ENCODE data around the gene PRMT3.
"Not testable (repeated sequence)": the region's sequence is repeated elsewhere in the genome, so short reads cannot be mapped to it uniquely, and the experiment has no call there.

PRMT3 gene

DNA sequence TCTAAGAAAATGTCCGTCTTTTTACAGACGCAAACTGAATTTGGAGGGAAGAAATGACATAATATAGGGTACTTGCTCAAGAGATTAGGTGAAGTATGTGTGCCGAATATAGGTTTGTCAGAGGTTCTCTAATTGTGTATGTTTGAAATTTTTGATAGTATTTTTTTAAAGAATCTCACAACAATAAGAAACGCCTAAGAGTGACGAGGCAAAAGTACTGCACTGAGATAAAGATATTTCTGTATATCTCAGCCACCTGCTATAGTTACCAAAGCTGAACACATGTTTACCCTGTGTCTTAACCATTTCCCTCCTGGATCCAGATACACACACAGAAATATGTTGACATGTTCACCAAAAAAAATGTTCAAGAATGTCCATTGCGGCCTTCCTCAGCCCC lies 92.0 kb downstream of the PRMT3 start:
- Histone ChIP-seq H3K4me1 (ENCODE audit: control insufficient read depth, insufficient read depth, low read length, poor library complexity, severe bottlenecking) (peaks cover 13% of the 10 kb centered on the region), H3K36me3 (ENCODE audit: control insufficient read depth, insufficient read depth, low read length) (peaks cover 4% of the 10 kb centered on the region), H3K4me3 (ENCODE audit: extremely low read depth, insufficient read depth, low read length, poor library complexity, severe bottlenecking) (no peak overlapping the region), H3K9me3 (ENCODE audit: control insufficient read depth, low read length) (no peaks in the 10 kb centered on the region), H3K27ac (ENCODE audit: low read depth, low read length, severe bottlenecking) (no peak overlapping the region)
- 96% methylated on average over 4 of the region's 6 CpGs for WGBS, 2 experiments (ENCODE audit: insufficient coverage in 2 of 2)

DNA sequence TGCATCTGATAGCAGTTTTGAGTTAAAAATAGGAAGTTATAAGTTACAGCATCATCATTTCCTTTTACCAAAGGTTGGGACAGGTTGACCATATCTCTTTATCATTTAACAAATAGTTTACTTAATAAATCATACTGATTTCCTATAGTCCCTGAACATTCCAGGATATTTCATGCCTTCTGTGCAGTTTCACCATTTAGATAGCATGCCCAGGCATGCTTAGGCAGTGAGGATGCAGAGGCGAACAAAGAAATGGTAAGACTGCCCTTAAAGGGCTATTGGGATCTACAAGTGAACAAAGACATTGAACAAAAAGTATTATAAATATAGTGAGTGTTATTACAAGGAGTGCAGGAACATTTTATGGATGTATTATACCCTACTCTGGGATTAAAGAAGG lies 96.4 kb downstream of the PRMT3 start:
- WGBS, 2 experiments (ENCODE audit: insufficient coverage in 2 of 2): no CpG with 5 or more reads among the region's 1 CpG
- peaks cover 6% of the 10 kb centered on the region for H3K36me3 ChIP-seq (ENCODE audit: control insufficient read depth, insufficient read depth, low read length)
- H3K4me1 ChIP-seq (ENCODE audit: control insufficient read depth, insufficient read depth, low read length, poor library complexity, severe bottlenecking): no peaks in the 10 kb centered on the region
- no peak overlapping the region for H3K4me3 ChIP-seq (ENCODE audit: extremely low read depth, insufficient read depth, low read length, poor library complexity, severe bottlenecking)
- H3K9me3 ChIP-seq (ENCODE audit: control insufficient read depth, low read length): no peaks in the 10 kb centered on the region
- no peak overlapping the region for H3K27ac ChIP-seq (ENCODE audit: low read depth, low read length, severe bottlenecking)

DNA sequence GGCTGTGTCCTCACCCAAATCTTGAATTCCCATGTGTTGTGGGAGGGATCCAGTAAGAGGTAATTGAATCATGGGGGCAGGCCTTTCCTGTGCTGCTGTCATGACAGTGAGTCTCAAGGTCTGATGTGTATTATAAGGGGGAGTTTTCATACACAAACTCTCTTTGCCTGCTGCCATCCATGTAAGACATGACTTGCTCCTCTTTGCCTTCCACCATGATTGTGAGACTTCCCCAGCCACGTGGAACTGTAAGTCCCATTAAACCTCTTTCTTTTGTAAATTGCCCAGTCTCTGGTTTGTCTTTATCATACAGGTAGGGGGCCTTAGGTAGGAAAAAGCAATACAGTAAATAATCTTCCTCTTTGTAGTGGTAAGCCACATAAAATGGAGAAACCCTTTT lies 96.9 kb downstream of the PRMT3 start:
- not testable (repeated sequence) for H3K36me3 ChIP-seq (ENCODE audit: control insufficient read depth, insufficient read depth, low read length); H3K9me3 ChIP-seq (ENCODE audit: control insufficient read depth, low read length); H3K4me1 ChIP-seq (ENCODE audit: control insufficient read depth, insufficient read depth, low read length, poor library complexity, severe bottlenecking); H3K4me3 ChIP-seq (ENCODE audit: extremely low read depth, insufficient read depth, low read length, poor library complexity, severe bottlenecking); H3K27ac ChIP-seq (ENCODE audit: low read depth, low read length, severe bottlenecking)
- no CpG with 5 or more reads among the region's 1 CpG for WGBS, 2 experiments (ENCODE audit: insufficient coverage in 2 of 2)

DNA sequence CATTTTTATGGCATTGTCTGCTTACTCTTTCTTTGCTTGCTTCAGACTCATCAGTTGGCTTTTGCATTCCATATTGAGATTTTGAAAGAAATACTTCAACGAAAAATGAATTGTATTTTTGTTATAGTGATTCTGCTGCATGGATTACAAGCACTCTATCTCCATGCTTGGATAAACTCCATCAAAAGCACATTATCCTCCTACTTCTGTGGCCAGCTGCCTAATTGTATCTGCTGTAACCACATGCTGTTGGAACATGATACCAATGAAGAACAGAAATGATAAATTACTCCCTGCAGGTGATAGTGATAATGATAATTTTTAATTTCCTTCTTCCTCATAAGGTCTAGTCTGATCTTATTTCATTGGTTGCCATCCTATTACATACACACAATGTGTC lies 100.8 kb downstream of the PRMT3 start:
- Histone ChIP-seq H3K27ac (ENCODE audit: low read depth, low read length, severe bottlenecking) (no peak overlapping the region), H3K4me1 (ENCODE audit: control insufficient read depth, insufficient read depth, low read length, poor library complexity, severe bottlenecking) (no peaks in the 10 kb centered on the region), H3K9me3 (ENCODE audit: control insufficient read depth, low read length) (no peaks in the 10 kb centered on the region), H3K36me3 (ENCODE audit: control insufficient read depth, insufficient read depth, low read length) (peaks cover 6% of the 10 kb centered on the region), H3K4me3 (ENCODE audit: extremely low read depth, insufficient read depth, low read length, poor library complexity, severe bottlenecking) (no peak overlapping the region)
- no CpG with 5 or more reads among the region's 1 CpG for WGBS, 2 experiments (ENCODE audit: insufficient coverage in 2 of 2)

DNA sequence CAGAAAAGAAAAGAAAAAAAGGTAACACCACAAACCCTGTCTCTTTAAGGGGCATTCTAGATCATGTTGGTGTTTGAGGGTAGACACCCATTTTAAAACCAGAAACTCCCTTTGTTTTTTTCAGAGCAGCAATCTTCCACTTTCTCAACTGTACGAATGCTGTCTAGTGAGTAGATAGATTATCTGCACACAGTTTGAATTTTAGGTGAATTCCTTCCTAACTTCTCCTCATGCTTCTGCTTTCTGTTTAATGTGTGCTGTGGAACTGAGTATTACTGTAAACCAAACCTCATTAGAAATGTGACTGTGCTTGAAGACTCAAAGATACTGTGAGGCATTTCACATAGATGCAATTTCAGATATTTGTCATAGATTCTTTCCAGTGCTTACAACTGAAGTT lies 102.4 kb downstream of the PRMT3 start:
- Histone ChIP-seq H3K4me1 (ENCODE audit: control insufficient read depth, insufficient read depth, low read length, poor library complexity, severe bottlenecking) (no peaks in the 10 kb centered on the region), H3K27ac (ENCODE audit: low read depth, low read length, severe bottlenecking) (no peak overlapping the region), H3K9me3 (ENCODE audit: control insufficient read depth, low read length) (no peaks in the 10 kb centered on the region), H3K36me3 (ENCODE audit: control insufficient read depth, insufficient read depth, low read length) (no peaks in the 10 kb centered on the region), H3K4me3 (ENCODE audit: extremely low read depth, insufficient read depth, low read length, poor library complexity, severe bottlenecking) (no peak overlapping the region)
- WGBS, 2 experiments (ENCODE audit: insufficient coverage in 2 of 2): no CpG with 5 or more reads among the region's 1 CpG

DNA sequence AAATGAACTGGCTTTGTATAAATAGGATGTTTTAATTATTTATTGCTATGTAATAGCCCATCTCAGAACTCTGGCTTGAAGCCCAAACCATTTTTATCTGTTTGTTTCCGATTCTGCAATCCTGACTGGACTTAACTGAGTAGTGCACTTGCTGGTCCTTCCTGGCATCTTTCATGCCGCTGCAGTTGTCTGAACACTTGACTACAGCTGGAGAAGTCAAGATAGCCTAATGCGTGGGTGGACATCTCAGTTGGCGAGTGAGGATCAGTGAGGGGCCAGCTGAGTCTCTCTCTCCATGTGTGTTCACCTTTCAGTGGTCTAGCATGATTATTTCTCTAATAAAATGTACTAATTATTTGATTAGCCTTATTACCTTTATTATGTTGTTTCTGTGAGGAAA lies 105.8 kb downstream of the PRMT3 start:
- 95 to 96% methylated on average over 3 to 4 of the region's 4 CpGs for WGBS, 2 experiments (ENCODE audit: insufficient coverage in 2 of 2)
- no peaks in the 10 kb centered on the region for H3K4me1 ChIP-seq (ENCODE audit: control insufficient read depth, insufficient read depth, low read length, poor library complexity, severe bottlenecking)
- H3K4me3 ChIP-seq (ENCODE audit: extremely low read depth, insufficient read depth, low read length, poor library complexity, severe bottlenecking): no peak overlapping the region
- no peaks in the 10 kb centered on the region for H3K9me3 ChIP-seq (ENCODE audit: control insufficient read depth, low read length)
- H3K36me3 ChIP-seq (ENCODE audit: control insufficient read depth, insufficient read depth, low read length): peaks cover 5% of the 10 kb centered on the region
- no peak overlapping the region for H3K27ac ChIP-seq (ENCODE audit: low read depth, low read length, severe bottlenecking)

DNA sequence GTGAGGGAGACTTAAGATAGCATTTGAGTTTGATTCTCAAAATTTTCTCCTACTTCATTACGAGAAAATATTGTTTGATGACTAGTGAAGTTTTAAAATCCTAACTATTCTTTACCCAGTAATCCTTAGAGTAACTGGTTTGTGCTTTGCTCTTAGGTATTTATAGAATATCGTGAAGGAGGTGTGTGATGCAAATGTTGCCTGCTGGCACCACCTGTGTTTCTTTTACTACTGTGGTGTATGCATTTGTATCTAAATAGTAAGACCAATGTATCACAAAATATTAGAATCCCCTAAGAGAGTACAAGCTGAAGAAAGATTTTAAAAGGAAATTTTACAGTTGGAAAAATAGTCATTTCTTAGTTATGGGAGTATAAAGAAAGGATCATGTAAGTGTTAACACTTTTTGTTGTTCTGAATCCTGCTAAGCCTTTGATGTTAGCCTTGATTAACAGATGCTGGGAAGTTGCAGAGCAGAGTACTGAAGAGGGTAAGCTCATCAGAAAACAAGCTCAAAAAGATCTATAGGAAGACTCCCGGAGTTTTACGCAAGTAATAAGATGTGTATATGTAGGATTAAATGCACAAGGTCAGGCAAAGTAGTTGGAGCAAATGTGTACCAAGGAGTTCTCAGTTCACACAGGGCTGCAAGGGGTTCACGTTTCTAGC lies 109.7 kb downstream of the PRMT3 start:
- Histone ChIP-seq H3K4me1 (ENCODE audit: control insufficient read depth, insufficient read depth, low read length, poor library complexity, severe bottlenecking) (no peaks in the 10 kb centered on the region), H3K9me3 (ENCODE audit: control insufficient read depth, low read length) (no peaks in the 10 kb centered on the region), H3K36me3 (ENCODE audit: control insufficient read depth, insufficient read depth, low read length) (peaks cover 5% of the 10 kb centered on the region), H3K4me3 (ENCODE audit: extremely low read depth, insufficient read depth, low read length, poor library complexity, severe bottlenecking) (no peak overlapping the region), H3K27ac (ENCODE audit: low read depth, low read length, severe bottlenecking) (no peak overlapping the region)
- WGBS, 2 experiments (ENCODE audit: insufficient coverage in 2 of 2): 71 to 83% methylated on average over 2 to 3 of the region's 5 CpGs

DNA sequence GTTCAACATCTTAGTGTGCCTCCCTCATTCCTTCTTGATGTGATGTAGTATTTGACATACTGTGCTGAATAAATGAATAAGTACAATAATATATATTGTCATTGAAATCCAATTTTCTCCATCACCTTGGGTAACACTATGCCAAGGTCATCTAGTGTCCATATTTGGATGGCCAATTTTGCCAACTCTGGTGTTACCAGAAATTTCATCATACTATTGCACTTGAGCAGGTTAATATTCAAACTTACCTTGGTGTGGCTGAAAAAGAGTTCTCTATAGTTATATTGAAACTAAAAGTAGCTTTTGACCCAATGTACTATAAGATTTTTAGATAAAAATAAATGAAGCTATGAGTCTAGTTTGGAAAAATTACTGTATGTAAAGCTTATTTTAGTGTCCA lies 113.7 kb downstream of the PRMT3 start:
- Histone ChIP-seq H3K9me3 (ENCODE audit: control insufficient read depth, low read length) (no peaks in the 10 kb centered on the region), H3K4me3 (ENCODE audit: extremely low read depth, insufficient read depth, low read length, poor library complexity, severe bottlenecking) (no peak overlapping the region), H3K27ac (ENCODE audit: low read depth, low read length, severe bottlenecking) (no peak overlapping the region), H3K4me1 (ENCODE audit: control insufficient read depth, insufficient read depth, low read length, poor library complexity, severe bottlenecking) (no peaks in the 10 kb centered on the region), H3K36me3 (ENCODE audit: control insufficient read depth, insufficient read depth, low read length) (peaks cover 2% of the 10 kb centered on the region)

DNA sequence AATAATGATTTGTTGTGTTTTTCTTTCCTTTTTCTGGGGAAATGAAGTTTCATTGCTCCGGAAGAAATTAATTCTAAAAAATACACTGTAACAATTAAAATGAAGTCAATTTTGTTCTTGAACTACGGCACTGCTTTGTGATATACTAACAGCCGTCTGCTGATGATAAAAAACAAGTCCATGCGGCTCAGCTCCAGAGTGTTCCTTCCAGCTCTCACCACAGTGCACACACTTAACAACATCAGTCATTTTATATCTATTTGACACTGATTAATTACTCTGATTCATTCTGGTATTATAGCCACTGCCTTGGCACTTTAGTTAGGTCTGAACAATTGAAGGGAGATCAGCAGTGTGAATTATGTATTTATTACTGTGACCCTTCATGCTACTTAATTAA lies 114.5 kb downstream of the PRMT3 start:
- H3K36me3 ChIP-seq (ENCODE audit: control insufficient read depth, insufficient read depth, low read length): no peaks in the 10 kb centered on the region
- no peaks in the 10 kb centered on the region for H3K4me1 ChIP-seq (ENCODE audit: control insufficient read depth, insufficient read depth, low read length, poor library complexity, severe bottlenecking)
- H3K4me3 ChIP-seq (ENCODE audit: extremely low read depth, insufficient read depth, low read length, poor library complexity, severe bottlenecking): no peak overlapping the region
- 89 to 95% methylated on average over 3 of the region's 4 CpGs for WGBS, 2 experiments (ENCODE audit: insufficient coverage in 2 of 2)
- no peaks in the 10 kb centered on the region for H3K9me3 ChIP-seq (ENCODE audit: control insufficient read depth, low read length)
- H3K27ac ChIP-seq (ENCODE audit: low read depth, low read length, severe bottlenecking): no peak overlapping the region

DNA sequence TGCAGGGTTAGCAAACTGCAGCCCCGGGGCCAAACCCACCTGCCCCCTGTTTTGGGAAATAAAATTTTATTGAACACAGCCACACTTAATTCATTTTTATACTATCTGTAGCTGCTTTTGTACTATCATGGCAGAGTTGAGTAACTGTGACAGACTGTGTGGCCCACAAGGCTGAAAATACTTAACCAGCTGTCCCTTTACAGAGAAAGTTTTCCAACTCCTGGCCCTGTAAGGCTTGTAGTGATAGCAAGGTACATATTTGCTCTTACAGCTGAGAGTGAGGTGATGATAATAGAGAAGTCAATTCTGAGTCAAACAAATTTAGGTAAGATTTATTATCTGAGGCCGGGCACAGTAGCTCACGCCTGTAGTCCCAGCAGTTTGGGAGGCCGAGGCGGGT lies 124.5 kb downstream of the PRMT3 start:
- Histone ChIP-seq H3K9me3 (ENCODE audit: control insufficient read depth, low read length) (no peaks in the 10 kb centered on the region), H3K4me1 (ENCODE audit: control insufficient read depth, insufficient read depth, low read length, poor library complexity, severe bottlenecking) (no peaks in the 10 kb centered on the region), H3K27ac (ENCODE audit: low read depth, low read length, severe bottlenecking) (no peak overlapping the region), H3K36me3 (ENCODE audit: control insufficient read depth, insufficient read depth, low read length) (no peaks in the 10 kb centered on the region), H3K4me3 (ENCODE audit: extremely low read depth, insufficient read depth, low read length, poor library complexity, severe bottlenecking) (no peak overlapping the region)
- 88 to 98% methylated on average over 2 to 5 of the region's 5 CpGs for WGBS, 2 experiments (ENCODE audit: insufficient coverage in 2 of 2)

DNA sequence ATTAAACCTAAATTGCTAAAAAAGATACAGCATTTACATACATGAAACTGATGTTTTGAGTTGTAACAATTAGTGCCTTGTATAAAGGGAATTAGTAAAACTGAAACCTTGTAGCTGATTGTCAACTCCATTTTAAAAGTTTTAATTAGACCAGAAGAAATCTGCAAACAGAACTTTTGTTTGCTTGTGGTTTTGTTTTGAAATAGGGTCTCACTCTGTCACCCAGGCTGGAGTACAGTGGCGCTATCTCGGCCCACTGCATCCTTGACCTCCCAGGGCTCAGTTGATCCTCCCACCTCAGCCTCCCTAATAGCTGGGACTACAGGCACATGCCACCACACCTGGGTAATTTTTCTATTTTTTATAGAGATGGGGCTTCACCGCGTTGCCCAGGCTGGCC lies 125.4 kb downstream of the PRMT3 start:
- Histone ChIP-seq H3K36me3 (ENCODE audit: control insufficient read depth, insufficient read depth, low read length) (no peaks in the 10 kb centered on the region), H3K4me1 (ENCODE audit: control insufficient read depth, insufficient read depth, low read length, poor library complexity, severe bottlenecking) (no peaks in the 10 kb centered on the region), H3K4me3 (ENCODE audit: extremely low read depth, insufficient read depth, low read length, poor library complexity, severe bottlenecking) (no peak overlapping the region), H3K9me3 (ENCODE audit: control insufficient read depth, low read length) (no peaks in the 10 kb centered on the region), H3K27ac (ENCODE audit: low read depth, low read length, severe bottlenecking) (no peak overlapping the region)
- 91 to 100% methylated on average over 2 to 4 of the region's 4 CpGs for WGBS, 2 experiments (ENCODE audit: insufficient coverage in 2 of 2)

All from mesodermal cell (in vitro differentiated cells).